Measurements from ENCODE around the gene LIPF.

- TF ChIP-seq, protein P1, sequence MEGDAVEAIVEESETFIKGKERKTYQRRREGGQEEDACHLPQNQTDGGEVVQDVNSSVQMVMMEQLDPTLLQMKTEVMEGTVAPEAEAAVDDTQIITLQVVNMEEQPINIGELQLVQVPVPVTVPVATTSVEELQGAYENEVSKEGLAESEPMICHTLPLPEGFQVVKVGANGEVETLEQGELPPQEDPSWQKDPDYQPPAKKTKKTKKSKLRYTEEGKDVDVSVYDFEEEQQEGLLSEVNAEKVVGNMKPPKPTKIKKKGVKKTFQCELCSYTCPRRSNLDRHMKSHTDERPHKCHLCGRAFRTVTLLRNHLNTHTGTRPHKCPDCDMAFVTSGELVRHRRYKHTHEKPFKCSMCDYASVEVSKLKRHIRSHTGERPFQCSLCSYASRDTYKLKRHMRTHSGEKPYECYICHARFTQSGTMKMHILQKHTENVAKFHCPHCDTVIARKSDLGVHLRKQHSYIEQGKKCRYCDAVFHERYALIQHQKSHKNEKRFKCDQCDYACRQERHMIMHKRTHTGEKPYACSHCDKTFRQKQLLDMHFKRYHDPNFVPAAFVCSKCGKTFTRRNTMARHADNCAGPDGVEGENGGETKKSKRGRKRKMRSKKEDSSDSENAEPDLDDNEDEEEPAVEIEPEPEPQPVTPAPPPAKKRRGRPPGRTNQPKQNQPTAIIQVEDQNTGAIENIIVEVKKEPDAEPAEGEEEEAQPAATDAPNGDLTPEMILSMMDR (IDR thresholded peaks at IDR 0.05; ENCODE audit: insufficient read depth, low read length, poor library complexity, severe bottlenecking), result no peak
- TF ChIP-seq EZH2phosphoT487 (conservative IDR thresholded peaks at IDR 0.05; ENCODE audit: low read length), result no peak
Measured at GRCh38 chr10:88640186-88640585, 24.1 kb upstream of the LIPF start.
